Ascending aorta (tissue), 2 donors: ENCODE results near the gene MTARC1. TPM values are rescaled to one million over a fixed set of nuclear protein-coding genes. Genes with fewer than 3 reads are reported as not detected.
A peak's percentile ranks its signal among the peaks of the same experiment; 100 is the strongest.

Experiments used
- DNase-seq, 2 donors: peaks; one replicate each; pipeline ENCODE4 v3.0.0-alpha.2; 2019; ENCODE audit warnings: low spot score in 2 of 2
- H3K27ac ChIP-seq, 2 donors: fragments of 200-600 bp; sonication (generic); one replicate each; pipeline ENCODE4 v1.5.1; 2016 to 2017; ENCODE audit warnings: mild to moderate bottlenecking in 1 of 2
- H3K27me3 ChIP-seq: fragments of 200-600 bp; sonication (generic); one replicate; pipeline ENCODE4 v1.5.1; 2017
- H3K36me3 ChIP-seq, 2 donors: fragments of 200-600 bp; sonication (generic); one replicate each; pipeline ENCODE4 v1.5.1; 2016
- H3K4me1 ChIP-seq, 2 donors: fragments of 200-600 bp; sonication (generic); one replicate each; pipeline ENCODE4 v1.5.1; 2016 to 2017; ENCODE audit warnings: mild to moderate bottlenecking in 1 of 2
- H3K4me3 ChIP-seq, 2 donors: fragments of 200-600 bp; sonication (generic); one replicate each; pipeline ENCODE4 v1.5.1; 2016 to 2017; ENCODE audit warnings: mild to moderate bottlenecking in 1 of 2
- H3K9me3 ChIP-seq, 2 donors: fragments of 200-600 bp; sonication (generic); one replicate each; pipeline ENCODE4 v1.5.1; 2016
- intact Hi-C: fragments of 100-400 bp; cut with DNase I; formaldehyde crosslinking; loops from one replicate; pipeline ENCODE4 v1.15.1; 2023
- total RNA-seq: library from RNA; depleted of rRNA; stranded (reverse); fragments of >200 nt; gene quantifications from one replicate; pipeline ENCODE4 v1.1.0, GENCODE V29; 2016
- TF ChIP-seq, protein P1 (sequence below), 3 experiments: fragments of 200-600 bp in 2 of 3; fragments of 450-650 bp in 1 of 3; sonication (generic) in 2 of 3; IDR thresholded peaks; one replicate each; pipeline ENCODE4 v1.5.1; 2016 to 2019; ENCODE audit warnings: antibody characterized with exemption in 3 of 3, mild to moderate bottlenecking in 1 of 3, moderate library complexity in 1 of 3

The MTARC1 gene
- total RNA-seq, 1 donor from 2014 or later = 2.2 TPM

DNA sequence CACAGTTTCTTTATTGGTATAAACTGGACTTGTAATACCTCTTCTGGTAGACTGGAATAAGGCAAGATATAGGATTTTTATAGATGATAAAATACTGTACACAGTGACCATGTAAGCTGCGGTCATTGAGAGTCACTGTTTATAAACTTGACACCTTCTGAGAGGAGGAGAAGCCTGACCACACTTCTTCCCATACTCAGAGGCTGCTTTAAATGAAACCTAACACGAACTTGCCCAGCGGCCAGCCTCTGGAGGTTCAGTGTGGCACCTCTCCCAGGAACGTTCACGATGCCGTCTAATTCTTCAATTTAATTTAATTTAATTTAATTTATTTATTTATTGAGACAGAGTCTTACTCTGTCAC is 22.5 kb downstream of the MTARC1 start:
- Histone ChIP-seq H3K4me3 (no peak overlapping the region), H3K27me3 (no peaks in the 10 kb centered on the region), H3K4me1 (peaks cover 0 to 6% of the 10 kb centered on the region in 2 donors), H3K9me3 (no peaks in the 10 kb centered on the region), H3K27ac (no peak overlapping the region), H3K36me3 (peaks cover 0 to 7% of the 10 kb centered on the region in 2 donors)
- DNase-seq = no peak
- TF ChIP-seq, protein P1, sequence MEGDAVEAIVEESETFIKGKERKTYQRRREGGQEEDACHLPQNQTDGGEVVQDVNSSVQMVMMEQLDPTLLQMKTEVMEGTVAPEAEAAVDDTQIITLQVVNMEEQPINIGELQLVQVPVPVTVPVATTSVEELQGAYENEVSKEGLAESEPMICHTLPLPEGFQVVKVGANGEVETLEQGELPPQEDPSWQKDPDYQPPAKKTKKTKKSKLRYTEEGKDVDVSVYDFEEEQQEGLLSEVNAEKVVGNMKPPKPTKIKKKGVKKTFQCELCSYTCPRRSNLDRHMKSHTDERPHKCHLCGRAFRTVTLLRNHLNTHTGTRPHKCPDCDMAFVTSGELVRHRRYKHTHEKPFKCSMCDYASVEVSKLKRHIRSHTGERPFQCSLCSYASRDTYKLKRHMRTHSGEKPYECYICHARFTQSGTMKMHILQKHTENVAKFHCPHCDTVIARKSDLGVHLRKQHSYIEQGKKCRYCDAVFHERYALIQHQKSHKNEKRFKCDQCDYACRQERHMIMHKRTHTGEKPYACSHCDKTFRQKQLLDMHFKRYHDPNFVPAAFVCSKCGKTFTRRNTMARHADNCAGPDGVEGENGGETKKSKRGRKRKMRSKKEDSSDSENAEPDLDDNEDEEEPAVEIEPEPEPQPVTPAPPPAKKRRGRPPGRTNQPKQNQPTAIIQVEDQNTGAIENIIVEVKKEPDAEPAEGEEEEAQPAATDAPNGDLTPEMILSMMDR (IDR thresholded peaks at IDR 0.05) = no peak
- intact Hi-C loops = loop anchor here (10.0 kb wide), 1 partner anchor 936 kb away; the partner anchor contains the start of gene DUSP10

DNA sequence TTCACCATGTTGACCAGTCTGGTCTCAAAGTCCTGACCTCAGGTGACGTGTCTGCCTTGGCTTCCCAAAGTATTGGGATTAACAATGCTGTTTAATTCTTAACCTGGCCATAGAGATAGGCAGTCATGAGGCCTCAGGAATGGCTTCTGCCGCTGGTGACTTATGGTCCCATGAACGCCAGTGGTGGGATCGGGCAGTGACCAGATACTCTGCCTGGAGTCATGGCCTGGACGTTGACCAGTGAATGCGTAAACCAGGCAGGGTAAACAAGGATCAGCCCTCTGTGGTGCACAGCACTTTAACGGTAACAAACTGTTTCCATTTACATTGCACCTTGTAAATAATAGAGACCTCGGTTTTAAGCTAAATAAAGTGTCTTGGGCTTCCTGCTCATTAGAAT is 23.0 kb downstream of the MTARC1 start:
- H3K27ac ChIP-seq = no peak overlapping the region
- no peak for DNase-seq
- intact Hi-C loops = loop anchor here (1.0 to 10.0 kb wide), 3 partner anchors 68 to 935 kb away; partner anchors contain the start of genes DUSP10 and HLX
- H3K27me3 ChIP-seq = no peaks in the 10 kb centered on the region
- H3K4me1 ChIP-seq = peaks cover 0 to 6% of the 10 kb centered on the region in 2 donors
- no peaks in the 10 kb centered on the region for H3K9me3 ChIP-seq
- peaks cover 0 to 7% of the 10 kb centered on the region in 2 donors for H3K36me3 ChIP-seq
- TF ChIP-seq, protein P1 (IDR thresholded peaks at IDR 0.05) = no peak
- no peak overlapping the region for H3K4me3 ChIP-seq

DNA sequence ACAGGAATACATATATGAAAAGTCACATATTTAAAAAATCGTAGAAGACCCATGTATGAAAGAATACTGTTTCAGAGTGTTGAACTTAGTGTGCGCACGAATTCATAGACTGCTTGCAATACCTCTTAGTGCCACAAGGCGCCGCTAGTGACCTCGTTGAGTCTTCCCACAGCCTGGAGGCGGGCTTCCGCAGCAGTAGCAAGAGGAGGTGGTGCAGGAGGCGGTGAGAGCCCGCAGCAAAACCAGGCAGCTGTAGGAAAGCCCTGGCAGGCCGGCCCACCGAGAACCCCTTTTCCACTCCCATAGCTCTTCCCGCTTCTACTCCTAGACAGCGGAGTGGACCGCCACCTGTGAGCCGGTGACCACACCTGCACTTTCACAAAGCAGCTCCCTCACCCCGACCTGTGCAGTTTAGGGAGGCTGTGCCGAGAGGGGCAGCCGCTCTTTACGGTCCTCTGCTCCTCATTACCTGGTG is 23.5 kb downstream of the MTARC1 start:
- peak in 1 of 2 donors; percentile 89 for DNase-seq
- intact Hi-C loops = loop anchor here (1.0 to 5.0 kb wide), 2 partner anchors 67 to 393 kb away; partner anchors contain the start of gene HLX
- TF ChIP-seq, protein P1 (IDR thresholded peaks at IDR 0.05) = peak; percentile 85 to 92 (median 90)
- Histone ChIP-seq H3K27me3 (no peaks in the 10 kb centered on the region), H3K4me3 (peak overlapping the region; percentile 8 to 36), H3K4me1 (peaks cover 0 to 6% of the 10 kb centered on the region in 2 donors), H3K9me3 (no peaks in the 10 kb centered on the region), H3K27ac (no peak overlapping the region), H3K36me3 (peaks cover 0 to 7% of the 10 kb centered on the region in 2 donors)

DNA sequence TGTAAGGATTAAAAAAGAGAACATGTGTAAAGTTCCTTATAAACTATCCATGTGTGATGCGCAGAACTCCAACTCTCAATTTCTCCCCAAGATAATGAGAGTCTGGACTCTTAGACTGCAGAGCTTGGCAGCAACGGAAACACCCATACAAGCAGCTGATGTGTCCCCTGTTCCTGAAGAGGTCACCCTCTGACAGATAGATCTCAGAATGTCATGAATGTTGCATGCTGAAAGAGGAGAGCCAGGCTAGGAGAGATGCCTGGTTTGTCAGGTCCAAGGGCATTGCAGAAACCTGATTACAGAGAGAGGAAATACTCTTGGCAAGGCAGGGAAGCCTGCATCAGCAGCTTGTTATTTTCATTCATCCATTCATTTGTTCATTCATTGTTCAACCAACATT is 24.2 kb downstream of the MTARC1 start:
- Histone ChIP-seq H3K4me1 (peaks cover 0 to 6% of the 10 kb centered on the region in 2 donors), H3K9me3 (no peaks in the 10 kb centered on the region), H3K36me3 (peaks cover 0 to 7% of the 10 kb centered on the region in 2 donors), H3K27ac (no peak overlapping the region), H3K27me3 (no peaks in the 10 kb centered on the region), H3K4me3 (no peak overlapping the region)
- TF ChIP-seq, protein P1 (IDR thresholded peaks at IDR 0.05) = no peak
- DNase-seq = no peak
- intact Hi-C loops = loop anchor here (1.0 to 5.0 kb wide), 2 partner anchors 66 to 392 kb away; partner anchors contain the start of gene HLX

DNA sequence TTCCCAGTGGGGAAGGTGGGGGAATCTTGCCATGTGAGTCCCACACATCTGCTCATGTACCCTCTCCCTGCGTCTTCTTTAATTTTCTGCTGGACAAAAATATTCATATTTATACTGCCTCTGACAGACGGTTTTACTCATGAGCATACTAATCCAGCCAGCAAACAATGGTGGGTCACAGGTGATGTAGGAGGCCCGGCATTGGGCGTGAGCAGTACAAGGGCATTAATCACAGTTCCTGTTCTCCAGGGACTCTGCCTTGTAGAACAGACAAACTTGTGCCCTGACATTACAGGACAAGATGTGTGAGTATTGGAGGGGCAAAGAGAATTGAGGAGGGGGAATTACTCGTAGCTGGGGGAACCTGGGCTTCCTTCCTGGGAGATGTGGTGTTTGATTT is 25.0 kb downstream of the MTARC1 start:
- intact Hi-C loops = loop anchor here (5.0 kb wide), 1 partner anchor 66 kb away; the partner anchor contains the start of gene HLX

More for the DNA sequence above, 25.0 kb downstream of the MTARC1 start:
- TF ChIP-seq, protein P1 (IDR thresholded peaks at IDR 0.05) = no peak
- peaks cover 0 to 6% of the 10 kb centered on the region in 2 donors for H3K4me1 ChIP-seq
- no peak for DNase-seq
- H3K9me3 ChIP-seq = no peaks in the 10 kb centered on the region
- no peaks in the 10 kb centered on the region for H3K27me3 ChIP-seq
- H3K4me3 ChIP-seq = no peak overlapping the region
- peaks cover 0 to 7% of the 10 kb centered on the region in 2 donors for H3K36me3 ChIP-seq
- no peak overlapping the region for H3K27ac ChIP-seq
